Cardiac muscle cell (in vitro differentiated cells and primary cell): ENCODE measurements around the gene RADIL. TPM values are rescaled to one million over a fixed set of nuclear protein-coding genes. Genes with fewer than 3 reads are reported as not detected.

Experiments used
- DNase-seq, 2 donors: peaks; one replicate each; pipeline versions ENCODE4 v3.0.0 to v3.0.0-alpha.2; 2010 to 2017; ENCODE audit warnings: low read depth in 1 of 2, low spot score in 1 of 2
- H3K27ac ChIP-seq: fragments of 200-600 bp; sonication (generic); 2 replicates; pipeline ENCODE4 v1.5.1; 2016
- H3K27me3 ChIP-seq: fragments of 200-600 bp; sonication (generic); 2 replicates; pipeline ENCODE4 v1.6.0; 2016; ENCODE audit warnings: control low read depth
- H3K36me3 ChIP-seq: fragments of 200-600 bp; sonication (generic); 2 replicates; pipeline ENCODE4 v1.5.1; 2016; ENCODE audit warnings: control low read depth
- H3K4me1 ChIP-seq: fragments of 200-600 bp; sonication (generic); 2 replicates; pipeline ENCODE4 v1.8.1; 2017; ENCODE audit warnings: low read depth, mild to moderate bottlenecking, mixed run types
- H3K4me3 ChIP-seq: fragments of 200-600 bp; sonication (generic); 2 replicates; pipeline ENCODE4 v1.5.1; 2016; ENCODE audit warnings: mild to moderate bottlenecking
- H3K9me3 ChIP-seq: fragments of 200-600 bp; sonication (generic); 2 replicates; pipeline ENCODE4 v1.5.1; 2017; ENCODE audit warnings: low read depth, mild to moderate bottlenecking, control low read depth
- CTCF ChIP-seq: IDR thresholded peaks from 2 replicates; pipeline ENCODE4 v1.5.1; 2012; ENCODE audit warnings: low read depth, mild to moderate bottlenecking, low read length
- polyA plus RNA-seq: library from polyadenylated mRNA; unstranded; fragments of >200 nt; fragmentation: Nextera tagmentation; extraction: Ambion mirVana; gene quantifications from 2 replicates; pipeline ENCODE4 v1.2.1, GENCODE V29; 2016
- total RNA-seq: library from RNA; depleted of rRNA; stranded (reverse); fragments of >200 nt; gene quantifications from 2 replicates; pipeline ENCODE4 v1.2.3, GENCODE V29; 2016

Gene RADIL
- total and polyA plus RNA-seq, 2 experiments from 2014 or later: 41.6 to 110 TPM

- H3K9me3 ChIP-seq: no peaks in the 10 kb centered on the region
- H3K36me3 ChIP-seq: no peaks in the 10 kb centered on the region
- TF ChIP-seq CTCF: no peak
- DNase-seq: no peak
- H3K27me3 ChIP-seq: no peaks in the 10 kb centered on the region
- H3K4me3 ChIP-seq: no peak overlapping the region
- no peaks in the 10 kb centered on the region for H3K4me1 ChIP-seq
- H3K27ac ChIP-seq: no peak overlapping the region
Measured at GRCh38 chr7:4888161-4888560, 4.6 kb upstream of the RADIL start.

DNA sequence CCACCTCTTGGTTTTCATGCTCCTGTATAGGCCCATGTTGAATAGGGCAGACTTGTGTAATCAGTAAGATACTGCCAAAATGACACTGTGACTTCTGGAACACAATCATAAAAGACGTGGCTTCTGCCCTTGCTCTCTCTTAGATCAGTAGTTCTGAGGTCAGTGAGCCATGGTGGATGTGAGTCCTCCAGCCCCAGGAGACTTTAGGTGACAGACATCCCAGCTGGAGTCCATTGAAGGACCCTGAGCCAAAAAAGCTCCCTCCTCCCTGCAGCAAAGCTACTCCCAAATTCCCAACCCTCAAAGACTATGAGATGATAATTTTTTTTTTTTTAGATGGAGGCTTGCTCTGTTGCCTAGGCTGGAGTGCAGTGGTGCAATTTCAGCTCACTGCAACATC, 3.2 kb upstream of the RADIL start:
- Histone ChIP-seq H3K27me3 (no peaks in the 10 kb centered on the region), H3K9me3 (no peaks in the 10 kb centered on the region), H3K4me1 (peaks cover 8% of the 10 kb centered on the region), H3K4me3 (no peak overlapping the region), H3K27ac (no peak overlapping the region), H3K36me3 (no peaks in the 10 kb centered on the region)
- no peak for TF ChIP-seq CTCF
- DNase-seq: no peak

DNA sequence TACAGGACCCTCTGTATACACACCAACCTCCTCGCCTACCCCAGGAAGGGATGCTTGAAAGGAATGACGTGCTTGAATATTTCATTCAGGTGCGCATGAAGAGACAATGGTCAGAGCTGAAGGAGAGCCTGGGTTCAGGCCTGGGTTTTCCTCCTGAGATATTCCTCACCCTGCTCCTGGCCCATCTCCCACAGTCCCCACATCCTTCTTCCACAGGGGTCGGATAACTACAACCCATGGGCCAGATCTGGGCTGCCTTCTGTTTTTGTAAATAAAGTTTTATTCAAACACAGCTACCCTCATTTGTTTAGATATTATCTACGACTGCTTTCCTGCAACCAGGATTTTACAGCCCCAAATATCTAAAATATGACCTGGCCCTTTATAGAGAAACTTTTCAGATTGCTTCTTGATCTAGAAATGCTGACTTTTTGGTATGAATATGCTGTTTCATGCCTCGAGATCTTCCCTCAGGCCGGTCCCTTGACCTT, 1.8 kb upstream of the RADIL start:
- no peaks in the 10 kb centered on the region for H3K36me3 ChIP-seq
- TF ChIP-seq CTCF: no peak
- H3K27me3 ChIP-seq: no peaks in the 10 kb centered on the region
- peaks cover 15% of the 10 kb centered on the region for H3K4me1 ChIP-seq
- no peak overlapping the region for H3K27ac ChIP-seq
- no peak for DNase-seq
- no peaks in the 10 kb centered on the region for H3K9me3 ChIP-seq
- H3K4me3 ChIP-seq: no peak overlapping the region

DNA sequence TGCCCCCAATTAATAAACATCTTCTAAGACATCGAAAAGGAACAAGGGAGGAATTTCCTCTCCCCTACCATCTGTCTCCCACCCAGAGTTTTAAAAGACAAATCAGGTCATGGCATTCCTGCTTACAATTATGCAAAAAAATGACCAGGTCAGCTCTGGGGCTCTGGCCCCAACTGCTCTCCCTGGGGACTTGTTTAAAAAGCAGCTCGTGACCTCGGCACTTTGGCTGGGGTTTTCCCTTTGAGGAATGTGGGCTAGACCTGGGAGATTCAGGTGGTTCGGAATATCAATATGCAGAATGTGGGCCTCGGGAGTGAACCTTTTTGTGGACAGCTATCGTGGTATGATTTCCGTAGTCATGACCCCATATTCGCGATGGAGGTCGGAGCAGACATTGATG, 648 bp upstream of the RADIL start:
- H3K36me3 ChIP-seq: no peaks in the 10 kb centered on the region
- no peak overlapping the region for H3K4me3 ChIP-seq
- H3K9me3 ChIP-seq: no peaks in the 10 kb centered on the region
- no peak for DNase-seq
- H3K4me1 ChIP-seq: peaks cover 26% of the 10 kb centered on the region
- no peak for TF ChIP-seq CTCF
- no peak overlapping the region for H3K27ac ChIP-seq
- no peaks in the 10 kb centered on the region for H3K27me3 ChIP-seq

DNA sequence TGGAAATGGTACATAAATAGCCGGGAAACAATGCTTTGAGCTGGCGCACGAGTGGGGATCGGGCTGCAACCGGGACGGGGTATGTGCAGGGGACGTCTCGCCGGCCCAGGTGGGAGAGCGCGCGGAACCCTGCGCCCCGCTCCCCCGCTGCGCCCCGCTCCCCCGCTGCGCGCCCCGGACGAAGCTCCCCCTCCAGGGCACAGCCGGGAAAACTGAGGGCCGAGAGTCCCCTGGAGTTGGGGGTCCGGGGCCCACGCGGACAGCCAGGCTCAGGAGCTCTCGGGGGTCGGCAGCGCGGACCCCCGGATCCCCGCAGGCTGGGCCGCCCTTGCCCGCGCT, 514 bp downstream of the RADIL start:
- Histone ChIP-seq H3K4me3 (peak overlapping the region; percentile 63), H3K27ac (peak overlapping the region; percentile 88), H3K9me3 (no peaks in the 10 kb centered on the region), H3K27me3 (no peaks in the 10 kb centered on the region), H3K36me3 (no peaks in the 10 kb centered on the region), H3K4me1 (peaks cover 26% of the 10 kb centered on the region)
- no peak for DNase-seq
- no peak for TF ChIP-seq CTCF
